H9 (cell line): ENCODE data around the gene SLC2A9. TPM values are rescaled to one million over a fixed set of nuclear protein-coding genes. Genes with fewer than 3 reads are reported as not detected.

Experiments used
- DNase-seq: peaks from one replicate; pipeline ENCODE4 v3.0.0-alpha.2; 2017
- H2AFZ ChIP-seq: one replicate; pipeline ENCODE4 v1.6.1; 2013; ENCODE audit warnings: mild to moderate bottlenecking, low read length, control low read depth, moderate library complexity
- H2AK5ac ChIP-seq: 2 replicates; pipeline ENCODE4 v1.6.1; 2013; ENCODE audit warnings: low read length, control low read depth, mixed read lengths; ENCODE audit not compliant: insufficient read length
- H2BK120ac ChIP-seq: one replicate; pipeline ENCODE4 v1.6.1; 2013; ENCODE audit warnings: low read depth, mild to moderate bottlenecking, low read length, control low read depth, inconsistent platforms; ENCODE audit not compliant: poor library complexity, severe bottlenecking
- H2BK12ac ChIP-seq: 2 replicates; pipeline ENCODE4 v1.6.1; 2013; ENCODE audit warnings: low read length, control low read depth, mixed read lengths, low read depth; ENCODE audit not compliant: insufficient read length
- H2BK15ac ChIP-seq: 2 replicates; pipeline ENCODE4 v1.6.1; 2013; ENCODE audit warnings: low read depth, low read length, control low read depth
- H2BK20ac ChIP-seq: one replicate; pipeline ENCODE4 v1.6.1; 2013; ENCODE audit warnings: low read depth, mild to moderate bottlenecking, low read length, control low read depth, inconsistent platforms; ENCODE audit not compliant: poor library complexity, severe bottlenecking
- H2BK5ac ChIP-seq: 2 replicates; pipeline ENCODE4 v1.6.1; 2013; ENCODE audit warnings: low read length, control low read depth, mixed read lengths; ENCODE audit not compliant: insufficient read length
- H3K14ac ChIP-seq: 2 replicates; pipeline ENCODE4 v1.6.1; 2013; ENCODE audit warnings: low read length, control low read depth; ENCODE audit not compliant: insufficient read depth
- H3K18ac ChIP-seq: 2 replicates; pipeline ENCODE4 v1.6.1; 2013; ENCODE audit warnings: low read depth, mild to moderate bottlenecking, mixed read lengths, low read length, control low read depth; ENCODE audit not compliant: insufficient read length
- H3K23ac ChIP-seq: 2 replicates; pipeline ENCODE4 v1.6.1; 2013; ENCODE audit warnings: low read length, control low read depth, mixed read lengths, low read depth; ENCODE audit not compliant: insufficient read length
- H3K23me2 ChIP-seq: 2 replicates; pipeline ENCODE4 v1.6.1; 2013; ENCODE audit warnings: low read depth, mild to moderate bottlenecking, mixed read lengths, low read length, control low read depth; ENCODE audit not compliant: insufficient read length, poor library complexity, severe bottlenecking
- H3K27ac ChIP-seq: 2 replicates; pipeline ENCODE4 v1.5.1; 2013; ENCODE audit warnings: low read length, control low read depth, mixed read lengths, low read depth; ENCODE audit not compliant: insufficient read length
- H3K27me3 ChIP-seq: 2 replicates; pipeline ENCODE4 v1.6.1; 2013; ENCODE audit warnings: low read length, control low read depth, inconsistent platforms; ENCODE audit not compliant: insufficient read depth
- H3K4ac ChIP-seq: 2 replicates; pipeline ENCODE4 v1.6.1; 2013; ENCODE audit warnings: low read depth, mild to moderate bottlenecking, control low read depth, inconsistent platforms, low read length, moderate library complexity
- H3K4me1 ChIP-seq: 2 replicates; pipeline ENCODE4 v1.6.1; 2013; ENCODE audit warnings: low read length, control low read depth, inconsistent platforms; ENCODE audit not compliant: insufficient read depth
- H3K4me2 ChIP-seq: 2 replicates; pipeline ENCODE4 v1.6.1; 2013; ENCODE audit warnings: low read length, control low read depth, mixed read lengths; ENCODE audit not compliant: insufficient read length, insufficient read depth
- H3K56ac ChIP-seq: 2 replicates; pipeline ENCODE4 v1.6.1; 2013; ENCODE audit warnings: low read depth, mild to moderate bottlenecking, mixed read lengths, low read length, control low read depth; ENCODE audit not compliant: insufficient read length
- H3K79me1 ChIP-seq: 2 replicates; pipeline ENCODE4 v1.6.1; 2013; ENCODE audit warnings: low read depth, mild to moderate bottlenecking, moderate library complexity, low read length, control low read depth, inconsistent platforms; ENCODE audit not compliant: insufficient read depth, poor library complexity, severe bottlenecking
- H3K79me2 ChIP-seq: 2 replicates; pipeline ENCODE4 v1.6.1; 2013; ENCODE audit warnings: low read length, control low read depth, inconsistent platforms; ENCODE audit not compliant: insufficient read depth
- H3K9ac ChIP-seq: 2 replicates; pipeline ENCODE4 v1.6.1; 2013; ENCODE audit warnings: low read length, control low read depth, mixed read lengths; ENCODE audit not compliant: insufficient read length; ENCODE audit errors: extremely low read depth
- H3K9me3 ChIP-seq: one replicate; pipeline ENCODE4 v1.6.1; 2013; ENCODE audit warnings: low read depth, low read length, inconsistent platforms; ENCODE audit not compliant: control insufficient read depth
- H3T11ph ChIP-seq: one replicate; pipeline ENCODE4 v1.6.1; 2013; ENCODE audit warnings: mild to moderate bottlenecking, low read length, control low read depth, inconsistent platforms
- H4K20me1 ChIP-seq: one replicate; pipeline ENCODE4 v1.6.1; 2013; ENCODE audit not compliant: control insufficient read depth, insufficient read length, insufficient read depth
- H4K5ac ChIP-seq: 2 replicates; pipeline ENCODE4 v1.6.1; 2013; ENCODE audit warnings: low read depth, mild to moderate bottlenecking, mixed read lengths, low read length, control low read depth; ENCODE audit not compliant: insufficient read length
- H4K8ac ChIP-seq: replicated peaks from 2 replicates; pipeline ENCODE4 v1.6.1; 2013; ENCODE audit warnings: low read length, control low read depth, mixed read lengths, low read depth; ENCODE audit not compliant: insufficient read length
- H4K91ac ChIP-seq: 2 replicates; pipeline ENCODE4 v1.6.1; 2013; ENCODE audit warnings: low read depth, mild to moderate bottlenecking, moderate library complexity, mixed read lengths, low read length, control low read depth; ENCODE audit not compliant: insufficient read length
- H3K27ac Mint-ChIP-seq, 3 experiments: 2 replicates in 2 of 3; 3 replicates in 1 of 3; pipeline ENCODE4 v1.8.0; 2020 to 2021; ENCODE audit warnings: mixed read lengths in 3 of 3, mild to moderate bottlenecking in 1 of 3, moderate library complexity in 1 of 3
- H3K27me3 Mint-ChIP-seq: 2 replicates; pipeline ENCODE4 v1.8.0; 2021; ENCODE audit warnings: low read depth, mild to moderate bottlenecking, moderate library complexity, mixed read lengths
- H3K36me3 Mint-ChIP-seq, 3 experiments: 2 replicates in 2 of 3; 3 replicates in 1 of 3; pipeline ENCODE4 v1.8.0; 2020 to 2021; ENCODE audit warnings: low read depth in 3 of 3, mixed read lengths in 3 of 3; ENCODE audit not compliant: insufficient read depth in 1 of 3
- H3K4me1 Mint-ChIP-seq, 2 experiments: 2 replicates each; pipeline ENCODE4 v1.8.0; 2020; ENCODE audit warnings: mixed read lengths in 2 of 2
- H3K4me3 Mint-ChIP-seq, 2 experiments: 2 replicates in 1 of 2; 3 replicates in 1 of 2; pipeline ENCODE4 v1.8.0; 2020 to 2021; ENCODE audit warnings: mild to moderate bottlenecking in 2 of 2, mixed read lengths in 2 of 2, moderate library complexity in 1 of 2
- H3K9me3 Mint-ChIP-seq, 2 experiments: 2 replicates in 1 of 2; 3 replicates in 1 of 2; pipeline ENCODE4 v1.8.0; 2020; ENCODE audit warnings: mild to moderate bottlenecking in 2 of 2, mixed read lengths in 2 of 2, moderate library complexity in 1 of 2
- CTCF ChIP-seq: fragments of 200-600 bp; sonication (generic); conservative IDR thresholded peaks from 3 replicates; pipeline ENCODE4 v1.8.0; 2021; ENCODE audit warnings: antibody characterized with exemption, mild to moderate bottlenecking
- WGBS: extraction: QIAGEN DNeasy Blood & Tissue Kit; methylation state at CpG from one replicate; pipeline ENCODE4 v1.1.7; 2013; ENCODE audit warnings: missing lambda C conversion rate, low lambda C conversion rate, mixed read lengths; ENCODE audit not compliant: insufficient read length; ENCODE audit errors: extremely low coverage; 5-methylcytosine and 5-hydroxymethylcytosine counted together
- total RNA-seq: library from RNA; stranded (reverse); gene quantifications from 2 replicates; pipeline ENCODE4 v1.2.1, GENCODE V29; 2021

SLC2A9 gene
- total RNA-seq, 1 experiment from 2014 or later = 0.79 TPM

GRCh38 chr4:9904976-9905587, 116.2 kb downstream of the SLC2A9 start:
- Histone ChIP-seq H3K23me2 (no peaks in the 10 kb centered on the region), H3K27ac (no peak overlapping the region), H3K4me1 (no peaks in the 10 kb centered on the region), H3K79me2 (no peaks in the 10 kb centered on the region), H4K8ac (no peak overlapping the region), H4K20me1 (no peaks in the 10 kb centered on the region), H2BK120ac (no peak overlapping the region), H3K79me1 (no peaks in the 10 kb centered on the region), H2AK5ac (no peak overlapping the region), H3K18ac (no peak overlapping the region), H2BK15ac (no peak overlapping the region), H3K9ac (no peak overlapping the region), H2BK20ac (no peak overlapping the region), H3K4ac (no peak overlapping the region), H2BK12ac (no peak overlapping the region), H3K4me2 (no peak overlapping the region), H3K23ac (no peak overlapping the region), H4K91ac (no peak overlapping the region), H2AFZ (no peak overlapping the region), H3T11ph (no peak overlapping the region), H4K5ac (no peak overlapping the region), H2BK5ac (no peak overlapping the region), H3K9me3 (no peaks in the 10 kb centered on the region), H3K14ac (no peak overlapping the region), H3K56ac (no peak overlapping the region), H3K27me3 (no peaks in the 10 kb centered on the region)
- Mint-ChIP-seq H3K9me3 (no peaks in the 10 kb centered on the region), H3K36me3 (no peaks in the 10 kb centered on the region; a peak in 1 of 7 replicates), H3K4me3 (no peak overlapping the region; a peak in 1 of 5 replicates), H3K27ac (no peak overlapping the region), H3K4me1 (no peaks in the 10 kb centered on the region), H3K27me3 (peaks cover 20% of the 10 kb centered on the region)
- no CpG with 5 or more reads among the region's 4 CpGs for WGBS
- no peak for TF ChIP-seq CTCF
- DNase-seq = no peak
